Measurements from ENCODE around the gene HTRA3. TPM values are rescaled to one million over a fixed set of nuclear protein-coding genes. Genes with fewer than 3 reads are reported as not detected.

Gene HTRA3
- total RNA-seq, 4 donors from 2014 or later, result 22.8 to 65.3 (median 29.5) TPM

- intact Hi-C loops (cut with DNase I; ENCODE audit: low total_unique reads), result no loop called here
- TF ChIP-seq CTCF (IDR thresholded peaks at IDR 0.05) (no peak), POLR2A (IDR thresholded peaks at IDR 0.05) (no peak)
- Histone ChIP-seq H3K9me3 (peaks cover 0 to 4% of the 10 kb centered on the region in 2 donors), H3K27me3 (no peaks in the 10 kb centered on the region), H3K4me3 (no peak overlapping the region), H3K27ac (no peak overlapping the region), H3K4me1 (peaks cover 0 to 5% of the 10 kb centered on the region in 2 donors), H3K36me3 (no peaks in the 10 kb centered on the region)
- peak; percentile 12 to 19 for DNase-seq
These were observed 60.6 kb downstream of the HTRA3 start for GRCh38 chr4:8329859-8330761.

GRCh38 chr4:8330821-8331574 lies 61.4 kb downstream of the HTRA3 start:
- peak; percentile 14 to 19 for DNase-seq
- peaks cover 0 to 4% of the 10 kb centered on the region in 2 donors for H3K9me3 ChIP-seq
- peaks cover 0 to 5% of the 10 kb centered on the region in 2 donors for H3K4me1 ChIP-seq
- no peak overlapping the region for H3K4me3 ChIP-seq
- no peak overlapping the region for H3K27ac ChIP-seq
- no peaks in the 10 kb centered on the region for H3K27me3 ChIP-seq
- H3K36me3 ChIP-seq, result no peaks in the 10 kb centered on the region
- no peak for TF ChIP-seq POLR2A (IDR thresholded peaks at IDR 0.05)
- no peak for TF ChIP-seq CTCF (IDR thresholded peaks at IDR 0.05)
- intact Hi-C loops (cut with DNase I; ENCODE audit: low total_unique reads), result no loop called here

GRCh38 chr4:8331575-8331955 lies 62.0 kb downstream of the HTRA3 start:
- no peaks in the 10 kb centered on the region for H3K36me3 ChIP-seq
- no peaks in the 10 kb centered on the region for H3K27me3 ChIP-seq
- intact Hi-C loops (cut with DNase I; ENCODE audit: low total_unique reads), result no loop called here
- no peak overlapping the region for H3K4me3 ChIP-seq
- no peak for TF ChIP-seq CTCF (IDR thresholded peaks at IDR 0.05)
- no peak for TF ChIP-seq POLR2A (IDR thresholded peaks at IDR 0.05)
- no peak overlapping the region for H3K27ac ChIP-seq
- H3K9me3 ChIP-seq, result peaks cover 0 to under 1% of the 10 kb centered on the region in 2 donors
- H3K4me1 ChIP-seq, result peaks cover 0 to 5% of the 10 kb centered on the region in 2 donors
- peak; percentile 9 to 10 for DNase-seq

GRCh38 chr4:8332038-8332857 lies 62.7 kb downstream of the HTRA3 start:
- Histone ChIP-seq H3K4me1 (peaks cover 0 to 5% of the 10 kb centered on the region in 2 donors), H3K27ac (no peak overlapping the region)
- intact Hi-C loops (cut with DNase I; ENCODE audit: low total_unique reads), result no loop called here

More at GRCh38 chr4:8332038-8332857, 62.7 kb downstream of the HTRA3 start:
- no peaks in the 10 kb centered on the region for H3K27me3 ChIP-seq
- DNase-seq, result peak; percentile 9 to 12
- no peaks in the 10 kb centered on the region for H3K36me3 ChIP-seq
- H3K9me3 ChIP-seq, result no peaks in the 10 kb centered on the region
- no peak for TF ChIP-seq CTCF (IDR thresholded peaks at IDR 0.05)
- no peak overlapping the region for H3K4me3 ChIP-seq

Measured in uterus (tissue), 4 donors.